Mucosa of stomach (tissue), 1 donor: ENCODE measurements around the gene BCL2.

Source experiments
- H3K27me3 ChIP-seq: one replicate; pipeline ENCODE4 v1.7.0; 2013; ENCODE audit warnings: mild to moderate bottlenecking, low read length; ENCODE audit not compliant: control insufficient read depth, insufficient read depth
- H3K36me3 ChIP-seq: one replicate; pipeline ENCODE4 v1.7.0; 2013; ENCODE audit warnings: low read length; ENCODE audit not compliant: control insufficient read depth, insufficient read depth
- H3K4me1 ChIP-seq: one replicate; pipeline ENCODE4 v1.7.0; 2013; ENCODE audit warnings: mild to moderate bottlenecking, low read length; ENCODE audit not compliant: control insufficient read depth, insufficient read depth
- H3K4me3 ChIP-seq: one replicate; pipeline ENCODE4 v1.7.0; 2013; ENCODE audit warnings: low read length
- H3K9ac ChIP-seq: one replicate; pipeline ENCODE4 v1.7.0; 2013; ENCODE audit warnings: mild to moderate bottlenecking, low read length, moderate library complexity
- H3K9me3 ChIP-seq: one replicate; pipeline ENCODE4 v1.7.0; 2013; ENCODE audit warnings: mild to moderate bottlenecking, low read length, moderate library complexity; ENCODE audit not compliant: control insufficient read depth
- donor health status: Pancreatic carcinoma.

The BCL2 gene

GRCh38 chr18:63313396-63313917, 6.1 kb downstream of the BCL2 start:
- Histone ChIP-seq H3K36me3 (no peaks in the 10 kb centered on the region), H3K4me3 (no peak overlapping the region), H3K27me3 (peaks cover 11% of the 10 kb centered on the region), H3K9me3 (no peaks in the 10 kb centered on the region), H3K9ac (no peak overlapping the region), H3K4me1 (no peaks in the 10 kb centered on the region)

GRCh38 chr18:63312737-63313395, 6.7 kb downstream of the BCL2 start:
- Histone ChIP-seq H3K9me3 (no peaks in the 10 kb centered on the region), H3K4me3 (no peak overlapping the region), H3K27me3 (peaks cover 5% of the 10 kb centered on the region), H3K9ac (no peak overlapping the region), H3K4me1 (no peaks in the 10 kb centered on the region), H3K36me3 (no peaks in the 10 kb centered on the region)

- no peak overlapping the region for H3K9ac ChIP-seq
- no peaks in the 10 kb centered on the region for H3K27me3 ChIP-seq
- no peaks in the 10 kb centered on the region for H3K4me1 ChIP-seq
- no peaks in the 10 kb centered on the region for H3K36me3 ChIP-seq
- no peaks in the 10 kb centered on the region for H3K9me3 ChIP-seq
- no peak overlapping the region for H3K4me3 ChIP-seq
Measured at GRCh38 chr18:63312019-63312409, 7.6 kb downstream of the BCL2 start.

- no peak overlapping the region for H3K9ac ChIP-seq
- H3K9me3 ChIP-seq, result no peaks in the 10 kb centered on the region
- H3K36me3 ChIP-seq, result no peaks in the 10 kb centered on the region
- H3K4me1 ChIP-seq, result no peaks in the 10 kb centered on the region
- H3K4me3 ChIP-seq, result no peak overlapping the region
- H3K27me3 ChIP-seq, result no peaks in the 10 kb centered on the region
Measured at GRCh38 chr18:63311118-63312018, 8.2 kb downstream of the BCL2 start.

GRCh38 chr18:63309422-63309821, 10.1 kb downstream of the BCL2 start:
- Histone ChIP-seq H3K9me3 (no peaks in the 10 kb centered on the region), H3K4me3 (no peak overlapping the region), H3K9ac (no peak overlapping the region), H3K36me3 (no peaks in the 10 kb centered on the region), H3K4me1 (no peaks in the 10 kb centered on the region), H3K27me3 (no peaks in the 10 kb centered on the region)

- Histone ChIP-seq H3K4me1 (no peaks in the 10 kb centered on the region), H3K9ac (no peak overlapping the region), H3K4me3 (no peak overlapping the region)
Measured at GRCh38 chr18:63307551-63308200, 11.9 kb downstream of the BCL2 start.

GRCh38 chr18:63306819-63307550, 12.6 kb downstream of the BCL2 start:
- H3K9ac ChIP-seq, result no peak overlapping the region
- no peaks in the 10 kb centered on the region for H3K36me3 ChIP-seq
- no peaks in the 10 kb centered on the region for H3K4me1 ChIP-seq
- H3K9me3 ChIP-seq, result no peaks in the 10 kb centered on the region
- no peaks in the 10 kb centered on the region for H3K27me3 ChIP-seq
- H3K4me3 ChIP-seq, result no peak overlapping the region

More at GRCh38 chr18:63307551-63308200, 11.9 kb downstream of the BCL2 start:
- H3K36me3 ChIP-seq, result no peaks in the 10 kb centered on the region
- H3K27me3 ChIP-seq, result no peaks in the 10 kb centered on the region
- no peaks in the 10 kb centered on the region for H3K9me3 ChIP-seq

- Histone ChIP-seq H3K9ac (no peak overlapping the region), H3K4me3 (no peak overlapping the region), H3K36me3 (no peaks in the 10 kb centered on the region), H3K4me1 (no peaks in the 10 kb centered on the region), H3K27me3 (no peaks in the 10 kb centered on the region), H3K9me3 (no peaks in the 10 kb centered on the region)
Measured at GRCh38 chr18:63306249-63306648, 13.3 kb downstream of the BCL2 start.

GRCh38 chr18:63303547-63303946, 16.0 kb downstream of the BCL2 start:
- no peaks in the 10 kb centered on the region for H3K4me1 ChIP-seq
- no peaks in the 10 kb centered on the region for H3K27me3 ChIP-seq
- H3K4me3 ChIP-seq, result no peak overlapping the region
- H3K9me3 ChIP-seq, result no peaks in the 10 kb centered on the region
- H3K9ac ChIP-seq, result no peak overlapping the region
- no peaks in the 10 kb centered on the region for H3K36me3 ChIP-seq

GRCh38 chr18:63302636-63303405, 16.7 kb downstream of the BCL2 start:
- no peaks in the 10 kb centered on the region for H3K27me3 ChIP-seq
- H3K4me3 ChIP-seq, result no peak overlapping the region
- H3K36me3 ChIP-seq, result no peaks in the 10 kb centered on the region
- H3K4me1 ChIP-seq, result no peaks in the 10 kb centered on the region
- H3K9me3 ChIP-seq, result no peaks in the 10 kb centered on the region
- no peak overlapping the region for H3K9ac ChIP-seq

GRCh38 chr18:63302220-63302619, 17.3 kb downstream of the BCL2 start:
- no peaks in the 10 kb centered on the region for H3K4me1 ChIP-seq

More at GRCh38 chr18:63302220-63302619, 17.3 kb downstream of the BCL2 start:
- Histone ChIP-seq H3K9ac (no peak overlapping the region), H3K36me3 (no peaks in the 10 kb centered on the region), H3K9me3 (no peaks in the 10 kb centered on the region), H3K27me3 (no peaks in the 10 kb centered on the region), H3K4me3 (no peak overlapping the region)
